ENCODE measurements around the gene CHAF1A. TPM values are rescaled to one million over a fixed set of nuclear protein-coding genes. Genes with fewer than 3 reads are reported as not detected.

Gene CHAF1A
- total RNA-seq, 2 donors from 2014 or later = 6.0 to 9.5 TPM

- intact Hi-C loops (cut with DNase I) = no loop called here
Observed at GRCh38 chr19:4375164-4376027, 27.0 kb upstream of the CHAF1A start.

DNA sequence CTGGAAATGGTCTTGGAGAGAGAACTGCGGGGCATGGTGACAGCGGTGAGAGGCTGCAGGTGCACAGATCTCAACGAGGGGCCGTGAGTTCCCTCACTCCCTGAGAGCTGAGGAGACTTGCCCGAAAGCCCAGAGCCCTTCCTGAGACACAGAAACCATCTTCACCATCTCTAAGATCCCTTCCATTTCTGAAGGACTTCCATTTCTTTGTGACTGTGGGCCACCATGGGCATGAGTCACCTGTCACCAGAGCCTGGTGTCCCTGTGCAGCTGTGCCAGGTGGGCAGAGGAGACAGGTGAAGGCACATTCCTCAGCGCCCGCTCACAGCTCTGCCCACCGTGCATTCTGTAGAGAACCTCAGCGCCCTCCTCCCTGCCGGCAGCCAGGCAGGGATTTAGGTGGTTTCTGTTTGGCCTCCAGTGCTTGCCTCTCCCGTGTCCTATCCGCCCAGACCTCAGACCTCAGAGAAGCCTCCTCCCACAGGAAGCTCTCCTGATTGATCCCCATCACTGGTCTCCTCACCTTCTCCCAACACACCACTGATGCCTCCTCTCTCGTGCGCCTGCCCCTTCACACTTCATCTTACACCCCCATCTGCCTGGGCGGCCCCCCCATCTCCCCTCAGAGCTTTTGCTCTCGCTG lies 26.3 kb upstream of the CHAF1A start:
- intact Hi-C loops (cut with DNase I) = no loop called here
- no peak for DNase-seq (ENCODE audit: low spot score)

More at GRCh38 chr19:4375164-4376027, 27.0 kb upstream of the CHAF1A start:
- peak; percentile 88 for DNase-seq (ENCODE audit: low spot score)

DNA sequence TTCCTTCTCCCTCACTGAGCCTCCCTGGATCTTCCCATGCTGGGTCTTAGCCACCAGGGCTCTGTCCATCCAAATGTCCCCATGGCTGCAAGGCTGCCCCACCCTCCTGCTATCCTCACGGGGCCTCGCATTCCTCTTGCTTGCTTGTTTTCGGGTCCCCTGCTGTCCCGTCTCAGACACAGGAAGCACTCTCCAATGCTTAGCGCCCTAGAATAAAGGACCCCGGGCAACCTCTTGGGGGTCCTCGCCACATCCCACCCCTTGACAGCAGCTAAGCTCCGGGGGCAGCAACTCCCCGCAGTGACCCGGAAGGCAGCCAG lies 25.8 kb upstream of the CHAF1A start:
- intact Hi-C loops (cut with DNase I) = no loop called here
- no peak for DNase-seq (ENCODE audit: low spot score)

GRCh38 chr19:4376991-4377781 lies 25.3 kb upstream of the CHAF1A start:
- DNase-seq (ENCODE audit: low spot score) = peak; percentile 73
- intact Hi-C loops (cut with DNase I) = no loop called here

- DNase-seq (ENCODE audit: low spot score) = no peak
- intact Hi-C loops (cut with DNase I) = no loop called here
Observed at GRCh38 chr19:4378886-4379285, 23.6 kb upstream of the CHAF1A start.

DNA sequence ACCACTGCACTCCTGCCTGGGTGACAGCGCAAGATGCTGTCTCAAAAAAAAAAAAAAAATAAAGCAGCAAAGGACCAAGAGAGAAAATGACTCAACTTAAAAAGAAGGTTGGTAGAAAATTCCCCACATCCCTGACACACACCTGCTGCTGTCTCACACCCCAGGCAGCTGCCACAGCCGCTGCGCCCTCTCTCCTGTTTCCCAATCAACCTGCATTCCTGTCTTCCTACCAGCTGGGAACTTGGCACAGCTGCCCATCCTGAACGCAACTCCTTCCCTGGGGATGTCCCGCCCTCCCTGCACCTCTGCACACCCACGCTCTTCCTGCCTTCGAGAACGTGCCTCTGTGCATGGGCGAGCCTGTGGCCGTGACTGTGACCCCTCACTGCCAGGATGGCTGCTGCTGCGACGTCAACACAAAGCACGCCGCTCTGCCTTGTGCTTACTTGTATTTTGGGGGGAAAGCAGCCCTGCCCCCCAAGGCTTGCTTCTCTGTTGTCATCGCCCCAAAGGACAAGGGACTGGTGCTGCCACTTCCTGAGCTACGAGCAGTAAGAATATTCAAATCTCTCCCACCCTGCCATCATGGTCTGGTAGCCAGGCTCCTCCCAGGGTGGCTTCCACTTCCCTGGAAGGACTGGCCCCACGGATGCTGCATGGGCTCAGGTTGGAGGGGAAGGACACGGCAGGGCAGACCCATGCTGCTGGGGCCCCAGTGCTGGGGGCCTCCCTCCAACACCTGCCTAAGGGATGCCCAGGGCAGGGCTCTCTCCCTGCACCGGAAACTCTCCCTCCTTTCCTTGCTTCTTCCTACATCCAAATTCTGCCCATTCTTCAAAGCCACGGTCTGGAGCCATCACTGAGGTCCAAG lies 22.8 kb upstream of the CHAF1A start:
- DNase-seq (ENCODE audit: low spot score) = no peak
- intact Hi-C loops (cut with DNase I) = no loop called here

GRCh38 chr19:4380254-4380727 lies 22.1 kb upstream of the CHAF1A start:
- intact Hi-C loops (cut with DNase I) = no loop called here
- no peak for DNase-seq (ENCODE audit: low spot score)

- no peak for DNase-seq (ENCODE audit: low spot score)
- intact Hi-C loops (cut with DNase I) = no loop called here
Observed at GRCh38 chr19:4385291-4386040, 17.0 kb upstream of the CHAF1A start.

GRCh38 chr19:4386041-4386782 lies 16.2 kb upstream of the CHAF1A start:
- intact Hi-C loops (cut with DNase I) = no loop called here
- DNase-seq (ENCODE audit: low spot score) = no peak

DNA sequence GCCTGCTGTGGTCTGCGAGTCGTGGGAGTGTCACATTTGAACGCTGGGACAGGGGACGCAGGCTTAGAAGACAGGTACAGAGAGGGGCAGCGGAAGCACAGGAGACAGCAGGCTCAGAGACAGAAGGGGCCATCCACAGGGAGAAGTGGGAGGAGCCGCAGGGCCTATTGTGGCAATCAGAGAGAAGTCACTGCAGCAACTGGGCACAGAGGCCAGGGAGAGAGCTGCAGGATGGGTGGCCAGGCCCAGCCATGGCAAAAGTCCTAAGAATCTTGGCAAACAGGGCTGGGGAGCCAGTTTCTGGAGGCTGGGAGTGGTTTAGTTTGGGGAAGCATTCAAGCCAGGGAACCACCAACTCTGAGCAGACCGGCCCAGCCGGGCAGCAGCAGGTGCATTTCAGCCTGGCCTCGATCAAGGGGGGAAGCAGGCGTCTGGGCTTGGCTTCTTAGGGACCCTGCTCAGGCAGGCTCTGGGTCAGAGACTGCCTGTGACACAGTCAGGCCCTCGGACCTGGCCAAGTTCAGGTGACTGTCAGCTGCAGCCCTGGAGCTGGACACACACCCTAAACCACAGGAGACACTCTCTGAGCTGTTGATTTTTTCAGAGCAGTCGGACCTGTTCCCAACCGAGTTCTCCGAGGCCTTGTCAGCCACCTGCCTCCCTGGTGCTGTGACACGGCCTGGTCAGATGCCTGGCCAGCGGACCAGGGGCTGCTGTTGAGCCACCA lies 13.9 kb upstream of the CHAF1A start:
- intact Hi-C loops (cut with DNase I) = no loop called here
- no peak for DNase-seq (ENCODE audit: low spot score)

GRCh38 chr19:4389064-4389375 lies 13.4 kb upstream of the CHAF1A start:
- intact Hi-C loops (cut with DNase I) = no loop called here

DNA sequence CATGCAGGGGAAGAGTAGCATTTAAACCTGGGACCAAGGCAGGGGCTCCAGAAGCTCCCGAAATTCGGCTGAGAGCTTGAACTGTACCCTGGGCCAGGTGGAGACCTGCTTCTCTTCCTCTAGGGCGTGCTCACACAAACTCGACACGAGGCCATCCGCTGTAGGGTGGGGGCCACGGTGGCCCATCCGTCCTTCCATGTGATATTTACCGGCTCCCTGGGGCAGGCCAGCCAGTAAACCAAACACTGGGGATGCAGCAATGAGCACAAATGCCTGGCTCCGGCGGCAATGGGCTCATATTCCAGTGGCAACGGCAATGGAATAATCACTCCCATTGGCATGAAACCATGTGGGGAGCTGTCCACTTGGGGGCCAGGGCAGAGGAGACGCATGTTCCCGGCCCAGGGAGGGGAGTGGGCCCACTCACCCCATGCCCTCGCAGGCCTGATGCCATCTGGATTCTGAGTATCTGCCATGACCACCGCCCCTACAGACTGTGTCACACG lies 12.9 kb upstream of the CHAF1A start:
- intact Hi-C loops (cut with DNase I) = no loop called here
- no peak for DNase-seq (ENCODE audit: low spot score)

More at GRCh38 chr19:4389064-4389375, 13.4 kb upstream of the CHAF1A start:
- no peak for DNase-seq (ENCODE audit: low spot score)

GRCh38 chr19:4390017-4390566 lies 12.3 kb upstream of the CHAF1A start:
- intact Hi-C loops (cut with DNase I) = no loop called here
- no peak for DNase-seq (ENCODE audit: low spot score)

DNA sequence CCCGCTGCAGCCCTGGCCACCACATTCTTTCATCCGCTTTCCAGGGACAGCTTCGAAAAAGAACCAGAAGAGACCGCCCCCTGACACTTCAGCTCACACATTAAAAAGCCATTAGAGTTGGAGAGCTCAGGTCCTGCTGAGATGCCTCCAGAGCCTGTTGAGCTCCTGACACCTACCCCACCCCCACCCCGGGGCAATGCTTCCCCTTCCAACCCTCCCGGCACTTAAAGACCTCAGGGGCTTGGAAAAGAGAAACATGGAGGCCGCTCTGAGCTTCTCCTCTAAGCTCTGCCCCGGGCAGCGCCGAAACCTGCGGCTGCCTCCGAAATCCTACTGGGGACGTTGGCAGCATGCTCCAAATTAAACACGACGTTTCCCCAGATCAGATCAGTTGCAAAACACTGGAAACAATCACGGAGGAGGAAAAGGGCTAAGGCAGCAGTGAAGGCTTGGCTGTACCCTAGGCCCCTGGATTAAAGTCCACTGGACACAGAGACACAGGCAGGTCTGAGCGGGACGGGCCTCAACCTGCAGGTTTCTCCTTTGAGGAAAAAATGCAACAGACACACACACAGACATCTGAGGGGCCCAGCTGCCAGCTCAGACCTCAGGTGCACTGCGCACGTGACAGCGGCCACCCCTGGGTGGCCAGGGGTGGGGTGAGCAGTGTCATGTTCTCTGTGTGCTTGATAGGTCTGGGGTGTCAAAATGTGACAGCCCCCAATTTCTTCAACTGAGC lies 11.7 kb upstream of the CHAF1A start:
- DNase-seq (ENCODE audit: low spot score) = no peak
- intact Hi-C loops (cut with DNase I) = no loop called here

DNA sequence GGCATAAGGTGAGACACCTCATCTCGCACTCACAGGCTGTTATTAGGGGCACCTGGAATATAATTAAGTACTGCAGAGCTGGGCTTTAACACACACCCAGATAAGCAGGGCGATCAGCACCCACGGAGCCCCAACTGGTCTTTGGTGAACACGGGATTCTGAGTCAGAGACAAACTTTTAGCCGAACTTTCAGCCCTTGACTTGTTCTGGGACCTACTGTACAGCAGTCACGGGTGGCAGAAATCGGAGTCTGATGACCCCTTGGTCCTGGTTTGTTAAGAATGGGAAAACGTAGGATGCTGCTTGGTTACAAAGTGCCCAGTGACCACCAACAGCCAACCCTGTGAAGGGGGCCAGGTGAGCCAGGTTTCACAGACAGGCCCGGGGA lies 11.1 kb upstream of the CHAF1A start:
- intact Hi-C loops (cut with DNase I) = no loop called here
- no peak for DNase-seq (ENCODE audit: low spot score)

Measured in posterior vena cava (tissue), 2 donors.